ENCODE data around the gene SMAD2. TPM values are rescaled to one million over a fixed set of nuclear protein-coding genes. Genes with fewer than 3 reads are reported as not detected.

SMAD2 gene
- total RNA-seq, 1 experiment from 2014 or later, result 121 TPM

DNA sequence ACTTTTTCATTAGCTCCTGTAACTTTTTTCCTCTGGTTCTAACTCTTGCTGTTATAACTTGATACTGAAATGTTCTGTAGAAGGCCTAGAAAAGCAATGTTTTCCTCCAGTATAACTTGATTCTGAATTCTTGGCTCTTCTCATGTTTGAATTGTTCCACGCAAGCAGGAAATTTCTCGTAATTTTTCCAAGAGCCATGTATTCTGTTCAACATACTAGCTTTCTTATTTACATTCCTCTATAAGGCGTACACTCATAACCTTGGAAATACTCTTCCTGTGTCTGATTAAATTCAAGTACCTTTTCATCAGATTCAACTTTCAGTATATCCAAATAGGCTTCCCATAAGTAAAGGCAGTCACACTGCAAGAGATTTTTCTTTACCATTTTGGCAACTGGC, 109.1 kb downstream of the SMAD2 start:
- no peak overlapping the region for H3K27ac ChIP-seq (ENCODE audit: insufficient read length, low read depth, low read length)

More for the DNA sequence above, 109.1 kb downstream of the SMAD2 start:
- H3K56ac ChIP-seq (ENCODE audit: insufficient read length, low read depth, low read length), result no peak overlapping the region
- H3K4ac ChIP-seq (ENCODE audit: low read depth, low read length), result no peak overlapping the region
- H3K9ac ChIP-seq (ENCODE audit: extremely low read depth, insufficient read length, low read length), result no peak overlapping the region
- H2BK12ac ChIP-seq (ENCODE audit: insufficient read length, low read depth, low read length), result no peak overlapping the region
- no peak overlapping the region for H4K5ac ChIP-seq (ENCODE audit: insufficient read length, low read depth, low read length)
- TF ChIP-seq, protein P1, sequence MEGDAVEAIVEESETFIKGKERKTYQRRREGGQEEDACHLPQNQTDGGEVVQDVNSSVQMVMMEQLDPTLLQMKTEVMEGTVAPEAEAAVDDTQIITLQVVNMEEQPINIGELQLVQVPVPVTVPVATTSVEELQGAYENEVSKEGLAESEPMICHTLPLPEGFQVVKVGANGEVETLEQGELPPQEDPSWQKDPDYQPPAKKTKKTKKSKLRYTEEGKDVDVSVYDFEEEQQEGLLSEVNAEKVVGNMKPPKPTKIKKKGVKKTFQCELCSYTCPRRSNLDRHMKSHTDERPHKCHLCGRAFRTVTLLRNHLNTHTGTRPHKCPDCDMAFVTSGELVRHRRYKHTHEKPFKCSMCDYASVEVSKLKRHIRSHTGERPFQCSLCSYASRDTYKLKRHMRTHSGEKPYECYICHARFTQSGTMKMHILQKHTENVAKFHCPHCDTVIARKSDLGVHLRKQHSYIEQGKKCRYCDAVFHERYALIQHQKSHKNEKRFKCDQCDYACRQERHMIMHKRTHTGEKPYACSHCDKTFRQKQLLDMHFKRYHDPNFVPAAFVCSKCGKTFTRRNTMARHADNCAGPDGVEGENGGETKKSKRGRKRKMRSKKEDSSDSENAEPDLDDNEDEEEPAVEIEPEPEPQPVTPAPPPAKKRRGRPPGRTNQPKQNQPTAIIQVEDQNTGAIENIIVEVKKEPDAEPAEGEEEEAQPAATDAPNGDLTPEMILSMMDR (conservative IDR thresholded peaks at IDR 0.05), result no peak
- H3T11ph ChIP-seq (ENCODE audit: low read length), result no peak overlapping the region
- H3K18ac ChIP-seq (ENCODE audit: insufficient read length, low read depth, low read length), result no peak overlapping the region
- Mint-ChIP-seq H3K9me3 (peaks cover 0 to under 1% of the 10 kb centered on the region in 2 experiments; a peak in 1 of 5 replicates), H3K27ac (peak overlapping the region in 2 of 3 experiments; percentile 22 to 92; a peak in 3 of 7 replicates), H3K36me3 (ENCODE audit: insufficient read depth in 1 of 3, low read depth in 3 of 3) (peaks cover 9 to 19% (median 18%) of the 10 kb centered on the region in 3 experiments), H3K27me3 (ENCODE audit: low read depth) (no peaks in the 10 kb centered on the region), H3K4me1 (peaks cover 27 to 34% of the 10 kb centered on the region in 2 experiments), H3K4me3 (no peak overlapping the region)
- H3K4me1 ChIP-seq (ENCODE audit: insufficient read depth, low read length), result peaks cover 9% of the 10 kb centered on the region
- no peaks in the 10 kb centered on the region for H3K79me2 ChIP-seq (ENCODE audit: insufficient read depth, low read length)
- H2BK120ac ChIP-seq (ENCODE audit: low read depth, low read length, poor library complexity, severe bottlenecking), result no peak overlapping the region
- no peak overlapping the region for H3K14ac ChIP-seq (ENCODE audit: insufficient read depth, low read length)
- no peak overlapping the region for H2BK20ac ChIP-seq (ENCODE audit: low read depth, low read length, poor library complexity, severe bottlenecking)
- H3K79me1 ChIP-seq (ENCODE audit: insufficient read depth, low read depth, low read length, poor library complexity, severe bottlenecking), result no peaks in the 10 kb centered on the region
- no peak overlapping the region for H2AFZ ChIP-seq (ENCODE audit: low read length)
- H4K20me1 ChIP-seq (ENCODE audit: control insufficient read depth, insufficient read depth, insufficient read length), result no peaks in the 10 kb centered on the region
- H3K4me2 ChIP-seq (ENCODE audit: insufficient read depth, insufficient read length, low read length), result no peak overlapping the region
- no peak overlapping the region for H4K91ac ChIP-seq (ENCODE audit: insufficient read length, low read depth, low read length)
- H2AK5ac ChIP-seq (ENCODE audit: insufficient read length, low read length), result no peak overlapping the region
- H3K9me3 ChIP-seq (ENCODE audit: control insufficient read depth, low read depth, low read length), result no peaks in the 10 kb centered on the region
- no peak overlapping the region for H4K8ac ChIP-seq (replicated peaks; ENCODE audit: insufficient read length, low read depth, low read length)
- H3K23me2 ChIP-seq (ENCODE audit: insufficient read length, low read depth, low read length, poor library complexity, severe bottlenecking), result no peaks in the 10 kb centered on the region
- no peaks in the 10 kb centered on the region for H3K27me3 ChIP-seq (ENCODE audit: insufficient read depth, low read length)
- no peak overlapping the region for H2BK15ac ChIP-seq (ENCODE audit: low read depth, low read length)
- H2BK5ac ChIP-seq (ENCODE audit: insufficient read length, low read length), result no peak overlapping the region
- WGBS (ENCODE audit: extremely low coverage, insufficient read length, low lambda C conversion rate), result no CpG with 5 or more reads among the region's 3 CpGs
- no peak for DNase-seq
- H3K23ac ChIP-seq (ENCODE audit: insufficient read length, low read depth, low read length), result no peak overlapping the region

Measured in H9 (cell line).